Choroid plexus epithelial cell (primary cell): ENCODE data around the gene GIMAP7.

ENCODE experiments used
- DNase-seq: peaks from one replicate; pipeline ENCODE4 v3.0.0-alpha.2; 2010; ENCODE audit warnings: low read depth
- H3K4me3 ChIP-seq: 2 replicates; pipeline ENCODE4 v1.5.1; 2011; ENCODE audit warnings: low read depth, mild to moderate bottlenecking, control low read depth, low read length, moderate library complexity
- TF ChIP-seq, protein P1 (sequence below): conservative IDR thresholded peaks from 2 replicates; pipeline ENCODE4 v1.5.1; 2011; ENCODE audit warnings: low read depth, mild to moderate bottlenecking, control low read depth, inconsistent platforms, low read length, moderate library complexity

Gene GIMAP7

DNA sequence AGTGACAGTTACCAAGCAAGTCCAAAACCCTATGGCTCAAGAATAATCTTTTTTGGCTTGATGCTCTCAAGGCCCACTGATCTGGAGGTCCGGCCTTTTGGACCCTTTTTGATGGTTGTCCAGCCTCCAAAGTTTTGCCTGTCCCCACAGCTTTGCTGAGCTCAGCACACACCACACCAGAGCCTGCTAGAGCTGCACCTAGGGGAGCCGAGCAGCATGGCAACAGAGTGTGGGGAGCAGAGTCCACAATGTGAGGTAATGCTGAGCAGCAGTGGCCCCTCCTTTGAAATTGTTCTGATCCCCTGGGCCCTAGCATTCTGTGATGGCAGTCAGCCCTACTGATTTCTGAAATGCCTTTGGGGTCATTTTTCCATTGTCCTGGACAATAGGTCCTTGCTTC is 9.3 kb downstream of the GIMAP7 start:
- no peak for DNase-seq
- TF ChIP-seq, protein P1, sequence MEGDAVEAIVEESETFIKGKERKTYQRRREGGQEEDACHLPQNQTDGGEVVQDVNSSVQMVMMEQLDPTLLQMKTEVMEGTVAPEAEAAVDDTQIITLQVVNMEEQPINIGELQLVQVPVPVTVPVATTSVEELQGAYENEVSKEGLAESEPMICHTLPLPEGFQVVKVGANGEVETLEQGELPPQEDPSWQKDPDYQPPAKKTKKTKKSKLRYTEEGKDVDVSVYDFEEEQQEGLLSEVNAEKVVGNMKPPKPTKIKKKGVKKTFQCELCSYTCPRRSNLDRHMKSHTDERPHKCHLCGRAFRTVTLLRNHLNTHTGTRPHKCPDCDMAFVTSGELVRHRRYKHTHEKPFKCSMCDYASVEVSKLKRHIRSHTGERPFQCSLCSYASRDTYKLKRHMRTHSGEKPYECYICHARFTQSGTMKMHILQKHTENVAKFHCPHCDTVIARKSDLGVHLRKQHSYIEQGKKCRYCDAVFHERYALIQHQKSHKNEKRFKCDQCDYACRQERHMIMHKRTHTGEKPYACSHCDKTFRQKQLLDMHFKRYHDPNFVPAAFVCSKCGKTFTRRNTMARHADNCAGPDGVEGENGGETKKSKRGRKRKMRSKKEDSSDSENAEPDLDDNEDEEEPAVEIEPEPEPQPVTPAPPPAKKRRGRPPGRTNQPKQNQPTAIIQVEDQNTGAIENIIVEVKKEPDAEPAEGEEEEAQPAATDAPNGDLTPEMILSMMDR: no peak
- H3K4me3 ChIP-seq: no peak overlapping the region

DNA sequence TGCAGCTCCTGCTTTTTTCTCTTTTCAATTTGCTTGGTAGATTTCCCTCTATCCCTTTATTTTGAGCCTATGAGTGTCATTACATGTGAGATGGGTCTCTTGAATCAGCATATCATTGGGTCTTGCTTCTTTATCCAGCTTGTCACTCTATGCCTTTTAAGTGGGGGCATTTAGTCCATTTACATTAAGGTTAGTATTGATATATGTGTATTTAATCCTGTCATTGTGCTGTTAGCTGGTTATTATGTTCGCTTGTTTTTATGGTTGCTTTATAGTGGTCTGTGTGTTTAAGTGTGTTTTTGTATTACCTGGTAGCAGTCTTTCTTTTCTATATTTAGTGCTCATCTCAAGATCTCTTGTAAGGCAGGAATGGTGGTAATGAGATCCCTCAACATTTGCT is 17.0 kb downstream of the GIMAP7 start:
- H3K4me3 ChIP-seq: no peak overlapping the region
- DNase-seq: peak; percentile 0
- TF ChIP-seq, protein P1: no peak

DNA sequence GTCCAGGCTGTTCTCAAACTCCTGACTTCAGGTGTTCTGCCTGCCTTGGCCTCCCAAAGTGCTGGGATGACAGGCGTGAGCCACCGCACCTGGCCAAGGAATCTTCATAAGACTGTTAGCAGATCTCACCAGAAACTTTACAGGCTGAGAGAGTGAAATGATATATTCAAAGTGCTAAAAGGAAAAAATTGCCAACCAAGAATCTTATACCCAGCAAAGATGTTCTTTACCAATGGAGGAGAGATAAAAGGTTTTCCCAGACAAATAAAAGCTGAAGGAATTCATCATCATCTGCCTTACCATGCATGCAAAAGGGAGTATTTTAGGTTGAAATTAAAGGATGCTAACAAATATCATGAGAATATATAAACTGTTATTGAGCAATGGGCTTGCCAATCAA is 23.6 kb downstream of the GIMAP7 start:
- no peak for DNase-seq
- H3K4me3 ChIP-seq: no peak overlapping the region
- TF ChIP-seq, protein P1: no peak

DNA sequence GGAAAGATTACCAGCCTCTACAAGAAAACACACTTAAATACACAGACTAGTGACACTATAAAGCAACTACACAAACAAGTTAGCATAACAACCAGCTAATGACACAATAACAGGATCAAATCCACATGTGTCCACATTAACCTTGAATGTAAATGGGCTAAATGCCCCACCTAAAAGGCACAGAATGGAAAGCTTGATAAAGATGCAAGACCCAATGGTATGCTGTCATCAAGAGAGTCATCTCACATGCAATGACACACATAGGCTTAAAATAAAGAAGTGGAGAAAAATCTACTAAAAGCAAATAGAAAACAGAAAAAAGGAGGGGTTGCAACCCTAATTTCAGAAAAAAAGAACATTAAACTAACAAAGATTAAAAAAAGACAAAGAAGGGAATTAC is 38.5 kb downstream of the GIMAP7 start:
- TF ChIP-seq, protein P1: no peak
- no peak overlapping the region for H3K4me3 ChIP-seq

DNA sequence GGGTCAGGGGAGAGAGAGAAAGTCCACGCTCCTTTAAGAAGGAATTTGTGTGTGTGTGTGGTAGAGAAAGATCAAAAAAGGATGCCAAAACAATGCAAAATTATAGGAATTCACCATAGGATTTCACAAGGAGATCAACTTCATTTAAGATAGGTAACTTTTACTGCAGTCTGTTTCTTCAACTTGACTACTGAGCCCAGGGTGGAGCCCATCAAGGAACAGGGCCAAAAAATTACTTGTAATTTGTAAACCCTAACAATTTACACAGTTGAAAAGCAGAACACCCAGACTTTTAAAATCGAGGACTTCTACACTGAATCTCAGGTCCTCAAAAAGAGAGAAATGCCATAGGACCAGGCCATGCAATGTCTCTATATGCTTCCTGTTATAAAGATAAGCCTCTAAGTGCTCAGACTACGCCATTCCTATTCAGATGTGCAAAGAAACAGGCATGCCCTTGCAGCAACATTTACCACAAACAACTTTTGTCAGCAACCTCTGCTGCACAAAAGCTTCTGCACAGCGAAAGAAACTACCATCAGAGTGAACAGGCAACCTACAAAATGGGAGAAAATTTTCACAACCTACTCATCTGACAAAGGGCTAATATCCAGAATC is 42.0 kb downstream of the GIMAP7 start:
- H3K4me3 ChIP-seq: no peak overlapping the region
- no peak for DNase-seq
- TF ChIP-seq, protein P1: no peak

More for the DNA sequence above, 38.5 kb downstream of the GIMAP7 start:
- no peak for DNase-seq

DNA sequence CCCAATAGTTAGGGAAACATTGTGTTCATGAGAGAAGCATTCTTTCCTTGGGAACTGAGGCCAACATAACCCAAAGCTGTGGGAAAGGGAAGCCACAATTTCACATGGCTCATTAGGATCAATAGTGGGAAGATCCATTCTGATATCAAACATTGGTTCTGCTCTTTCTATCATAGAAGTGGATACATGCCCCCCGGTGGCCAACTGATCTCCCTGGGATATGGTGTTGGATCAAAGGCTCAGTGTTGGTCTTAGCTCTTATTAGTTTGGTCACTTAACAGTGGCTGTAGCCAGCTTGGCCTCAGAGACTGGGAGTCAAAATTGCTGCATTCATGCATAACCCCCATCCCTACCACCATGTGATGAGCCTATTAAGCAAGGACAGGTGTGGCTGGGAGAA is 45.8 kb downstream of the GIMAP7 start:
- H3K4me3 ChIP-seq: no peak overlapping the region
- no peak for DNase-seq
- TF ChIP-seq, protein P1: no peak

DNA sequence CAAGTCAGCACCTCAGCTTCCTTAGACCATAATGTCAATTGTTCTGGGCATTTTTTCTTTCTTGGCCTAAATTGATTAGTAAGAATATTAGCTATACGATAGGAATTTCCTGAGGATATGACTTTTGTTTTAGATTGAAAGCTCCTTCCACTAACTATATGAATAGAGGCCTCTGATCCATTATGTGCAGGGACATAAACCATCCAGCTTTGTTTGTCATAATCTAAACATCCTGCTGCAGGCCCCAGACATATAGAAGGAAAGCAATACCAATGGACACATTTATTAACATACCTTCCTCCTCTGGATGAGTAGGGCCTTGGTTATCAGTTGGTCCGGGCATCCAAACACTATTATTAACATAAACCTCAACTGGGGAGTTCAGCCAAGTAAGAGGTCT is 48.2 kb downstream of the GIMAP7 start:
- H3K4me3 ChIP-seq: no peak overlapping the region
- TF ChIP-seq, protein P1: no peak
- no peak for DNase-seq
